Measurements from ENCODE around the gene PAK5.

Gene PAK5

DNA sequence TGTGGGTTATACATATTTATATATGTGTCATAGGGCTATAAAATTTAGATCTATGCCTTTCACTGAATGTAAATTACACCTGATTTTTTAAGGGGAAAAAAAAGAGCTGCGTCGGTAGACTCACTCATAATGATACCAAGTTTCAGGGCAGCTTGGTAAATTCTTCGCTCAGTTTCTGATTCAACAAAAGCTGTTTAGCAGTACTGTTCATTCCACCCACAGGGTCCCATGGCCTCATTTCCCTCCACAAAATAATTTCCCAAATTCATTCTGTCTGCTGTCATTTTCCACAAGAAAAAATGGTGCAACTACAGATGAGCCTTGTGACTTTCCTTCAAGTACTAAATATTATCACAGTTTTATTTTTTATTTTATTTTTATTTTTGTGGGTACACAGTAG is 63.7 kb downstream of the PAK5 start:
- Histone ChIP-seq H3K27me3 (ENCODE audit: insufficient read depth, low read length) (no peaks in the 10 kb centered on the region), H3K4me3 (ENCODE audit: low read length) (no peak overlapping the region), H3K9me3 (ENCODE audit: insufficient read depth, low read depth, low read length) (no peaks in the 10 kb centered on the region), H3K27ac (ENCODE audit: low read length) (no peak overlapping the region), H3K36me3 (ENCODE audit: insufficient read depth, low read depth, low read length) (no peaks in the 10 kb centered on the region), H3K9ac (ENCODE audit: low read depth, low read length) (no peak overlapping the region), H3K4me1 (ENCODE audit: insufficient read depth, low read length) (no peaks in the 10 kb centered on the region)

DNA sequence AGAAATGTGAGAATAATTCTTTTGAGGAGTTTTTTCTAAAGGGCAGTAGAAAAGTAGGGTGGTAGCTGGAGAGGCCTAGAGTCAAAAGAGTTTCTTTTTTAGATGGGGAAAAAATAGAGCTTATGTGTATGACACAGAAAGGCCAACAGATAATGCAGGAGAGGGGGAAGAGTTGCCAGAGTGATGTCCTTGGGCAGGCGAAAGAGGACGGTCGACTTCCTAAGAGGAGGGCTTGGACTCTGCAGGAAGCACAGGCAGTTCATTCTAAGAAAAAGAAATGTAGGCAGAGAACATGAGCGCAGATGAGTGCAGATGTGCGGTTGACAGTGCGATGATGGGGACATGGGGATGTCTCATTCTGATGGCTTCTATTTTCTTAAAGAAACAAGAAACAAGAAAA is 68.9 kb downstream of the PAK5 start:
- H3K9ac ChIP-seq (ENCODE audit: low read depth, low read length), result no peak overlapping the region
- H3K4me3 ChIP-seq (ENCODE audit: low read length), result no peak overlapping the region
- no peaks in the 10 kb centered on the region for H3K4me1 ChIP-seq (ENCODE audit: insufficient read depth, low read length)
- no peaks in the 10 kb centered on the region for H3K36me3 ChIP-seq (ENCODE audit: insufficient read depth, low read depth, low read length)
- H3K27ac ChIP-seq (ENCODE audit: low read length), result no peak overlapping the region
- H3K9me3 ChIP-seq (ENCODE audit: insufficient read depth, low read depth, low read length), result no peaks in the 10 kb centered on the region
- H3K27me3 ChIP-seq (ENCODE audit: insufficient read depth, low read length), result no peaks in the 10 kb centered on the region

- H3K9me3 ChIP-seq (ENCODE audit: insufficient read depth, low read depth, low read length), result no peaks in the 10 kb centered on the region
- H3K9ac ChIP-seq (ENCODE audit: low read depth, low read length), result no peak overlapping the region
- no peaks in the 10 kb centered on the region for H3K27me3 ChIP-seq (ENCODE audit: insufficient read depth, low read length)
Measured at GRCh38 chr20:9761476-9761875, 77.4 kb downstream of the PAK5 start.

DNA sequence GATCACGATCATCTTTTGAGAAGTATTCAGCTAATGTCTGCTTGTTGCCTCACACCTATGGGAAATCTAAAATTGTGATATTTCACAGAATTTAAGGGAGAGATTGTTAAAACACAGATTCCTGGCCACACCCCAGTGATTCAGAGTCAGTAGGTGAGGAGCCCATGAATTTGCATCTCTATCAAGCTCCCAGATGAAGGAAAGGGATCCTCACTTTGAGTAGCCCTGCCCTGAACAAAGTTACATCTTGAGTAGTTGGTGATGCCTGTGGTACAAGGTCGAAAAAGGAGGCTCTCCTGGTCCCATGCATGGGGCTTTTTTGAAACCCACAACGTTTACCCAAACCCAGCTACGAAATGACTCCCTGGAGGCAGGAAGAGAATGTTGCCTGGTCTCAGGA is 79.5 kb downstream of the PAK5 start:
- no peaks in the 10 kb centered on the region for H3K9me3 ChIP-seq (ENCODE audit: insufficient read depth, low read depth, low read length)
- H3K27ac ChIP-seq (ENCODE audit: low read length), result no peak overlapping the region
- H3K4me1 ChIP-seq (ENCODE audit: insufficient read depth, low read length), result peaks cover 11% of the 10 kb centered on the region
- H3K27me3 ChIP-seq (ENCODE audit: insufficient read depth, low read length), result no peaks in the 10 kb centered on the region
- H3K4me3 ChIP-seq (ENCODE audit: low read length), result no peak overlapping the region
- H3K36me3 ChIP-seq (ENCODE audit: insufficient read depth, low read depth, low read length), result no peaks in the 10 kb centered on the region
- H3K9ac ChIP-seq (ENCODE audit: low read depth, low read length), result no peak overlapping the region

More at GRCh38 chr20:9761476-9761875, 77.4 kb downstream of the PAK5 start:
- Histone ChIP-seq H3K4me3 (ENCODE audit: low read length) (no peak overlapping the region), H3K4me1 (ENCODE audit: insufficient read depth, low read length) (peaks cover 8% of the 10 kb centered on the region), H3K36me3 (ENCODE audit: insufficient read depth, low read depth, low read length) (no peaks in the 10 kb centered on the region), H3K27ac (ENCODE audit: low read length) (no peak overlapping the region)

DNA sequence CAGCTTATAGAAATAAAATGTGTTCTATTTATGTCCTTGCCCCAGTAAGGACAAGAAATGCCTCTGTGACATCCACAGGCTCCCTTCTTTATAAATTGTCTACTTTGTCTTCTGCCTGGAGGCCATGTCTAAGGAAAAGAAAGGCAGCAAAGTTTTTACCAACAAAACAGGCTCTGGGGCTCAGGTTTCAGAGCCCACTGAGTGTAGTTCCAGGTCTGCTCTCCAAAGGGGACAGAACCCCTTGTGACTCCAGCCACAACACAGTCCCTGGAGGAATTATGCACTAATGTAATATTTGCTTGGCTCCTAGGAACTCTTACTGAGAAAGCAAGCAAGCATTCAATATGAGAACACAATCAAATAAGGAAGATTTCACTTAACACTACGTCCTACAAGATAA is 80.1 kb downstream of the PAK5 start:
- peaks cover 11% of the 10 kb centered on the region for H3K4me1 ChIP-seq (ENCODE audit: insufficient read depth, low read length)
- no peaks in the 10 kb centered on the region for H3K27me3 ChIP-seq (ENCODE audit: insufficient read depth, low read length)

DNA sequence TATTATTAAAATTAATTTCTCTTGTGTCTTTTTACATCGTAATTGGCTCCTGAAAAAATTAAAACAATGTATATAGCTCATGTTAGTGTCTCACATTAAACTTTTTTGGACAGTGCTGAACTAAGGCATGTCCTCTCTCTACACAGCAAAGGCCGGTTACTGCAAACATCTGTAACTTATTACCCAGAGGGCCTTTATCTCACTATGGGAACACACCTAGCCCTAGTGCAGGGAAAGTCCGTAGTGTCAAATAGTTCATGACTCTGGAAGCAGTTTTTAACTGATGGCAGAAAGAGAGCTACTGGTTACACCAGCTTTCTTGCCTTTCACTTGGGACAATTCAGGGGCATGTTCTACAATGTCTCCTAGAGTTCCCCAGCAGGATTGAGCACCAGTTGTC is 82.2 kb downstream of the PAK5 start:
- H3K9me3 ChIP-seq (ENCODE audit: insufficient read depth, low read depth, low read length), result no peaks in the 10 kb centered on the region
- peaks cover 11% of the 10 kb centered on the region for H3K4me1 ChIP-seq (ENCODE audit: insufficient read depth, low read length)
- no peaks in the 10 kb centered on the region for H3K27me3 ChIP-seq (ENCODE audit: insufficient read depth, low read length)
- no peak overlapping the region for H3K27ac ChIP-seq (ENCODE audit: low read length)
- no peak overlapping the region for H3K9ac ChIP-seq (ENCODE audit: low read depth, low read length)
- no peaks in the 10 kb centered on the region for H3K36me3 ChIP-seq (ENCODE audit: insufficient read depth, low read depth, low read length)
- H3K4me3 ChIP-seq (ENCODE audit: low read length), result no peak overlapping the region

More for the DNA sequence above, 80.1 kb downstream of the PAK5 start:
- H3K27ac ChIP-seq (ENCODE audit: low read length), result no peak overlapping the region
- no peaks in the 10 kb centered on the region for H3K36me3 ChIP-seq (ENCODE audit: insufficient read depth, low read depth, low read length)
- no peaks in the 10 kb centered on the region for H3K9me3 ChIP-seq (ENCODE audit: insufficient read depth, low read depth, low read length)
- no peak overlapping the region for H3K4me3 ChIP-seq (ENCODE audit: low read length)
- H3K9ac ChIP-seq (ENCODE audit: low read depth, low read length), result no peak overlapping the region

DNA sequence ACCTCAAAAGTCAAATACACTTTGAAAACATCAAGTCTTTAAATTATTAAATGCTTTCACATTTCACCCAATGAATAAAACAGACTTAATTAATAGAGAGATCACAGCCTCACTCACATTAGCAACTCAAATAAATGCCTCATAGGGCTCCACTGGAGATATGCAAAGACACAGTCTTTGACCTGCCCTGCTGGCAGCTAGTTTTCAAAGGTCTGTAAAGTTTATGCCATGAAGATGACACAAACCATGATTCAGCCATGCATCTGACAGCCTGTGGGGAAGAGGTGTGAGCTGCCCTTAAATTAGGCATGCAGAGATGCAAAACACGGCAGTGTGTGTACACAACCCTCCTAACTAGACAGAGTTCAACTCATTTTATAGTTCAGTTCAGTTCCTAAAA is 83.6 kb downstream of the PAK5 start:
- Histone ChIP-seq H3K4me3 (ENCODE audit: low read length) (no peak overlapping the region), H3K9me3 (ENCODE audit: insufficient read depth, low read depth, low read length) (no peaks in the 10 kb centered on the region), H3K4me1 (ENCODE audit: insufficient read depth, low read length) (peaks cover 11% of the 10 kb centered on the region), H3K27ac (ENCODE audit: low read length) (no peak overlapping the region), H3K36me3 (ENCODE audit: insufficient read depth, low read depth, low read length) (no peaks in the 10 kb centered on the region), H3K9ac (ENCODE audit: low read depth, low read length) (no peak overlapping the region), H3K27me3 (ENCODE audit: insufficient read depth, low read length) (no peaks in the 10 kb centered on the region)

DNA sequence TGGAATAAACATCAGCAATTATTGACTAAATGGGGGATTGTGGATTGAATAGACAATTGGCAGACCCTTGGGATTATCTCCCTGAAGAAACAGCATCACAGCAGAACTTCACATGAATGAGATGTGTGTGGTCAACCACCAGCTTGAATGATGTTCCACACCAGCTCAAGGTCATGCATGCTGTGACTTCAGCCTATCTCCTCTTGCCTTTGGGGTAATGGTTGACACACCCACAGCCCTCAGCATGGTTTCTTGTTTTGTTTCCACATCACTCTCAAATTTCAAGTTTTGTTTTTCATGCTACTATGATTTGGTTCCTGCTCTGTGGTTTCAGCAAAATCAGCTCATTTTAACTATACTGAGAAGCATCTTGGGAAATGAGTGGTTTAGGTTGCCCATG is 94.3 kb downstream of the PAK5 start:
- Histone ChIP-seq H3K27ac (ENCODE audit: low read length) (no peak overlapping the region), H3K36me3 (ENCODE audit: insufficient read depth, low read depth, low read length) (no peaks in the 10 kb centered on the region), H3K9me3 (ENCODE audit: insufficient read depth, low read depth, low read length) (no peaks in the 10 kb centered on the region), H3K4me3 (ENCODE audit: low read length) (no peak overlapping the region), H3K27me3 (ENCODE audit: insufficient read depth, low read length) (no peaks in the 10 kb centered on the region), H3K4me1 (ENCODE audit: insufficient read depth, low read length) (no peaks in the 10 kb centered on the region), H3K9ac (ENCODE audit: low read depth, low read length) (no peak overlapping the region)

- H3K27ac ChIP-seq (ENCODE audit: low read length), result no peak overlapping the region
- H3K9ac ChIP-seq (ENCODE audit: low read depth, low read length), result no peak overlapping the region
- H3K36me3 ChIP-seq (ENCODE audit: insufficient read depth, low read depth, low read length), result no peaks in the 10 kb centered on the region
- H3K9me3 ChIP-seq (ENCODE audit: insufficient read depth, low read depth, low read length), result no peaks in the 10 kb centered on the region
- no peaks in the 10 kb centered on the region for H3K4me1 ChIP-seq (ENCODE audit: insufficient read depth, low read length)
- H3K27me3 ChIP-seq (ENCODE audit: insufficient read depth, low read length), result no peaks in the 10 kb centered on the region
- no peak overlapping the region for H3K4me3 ChIP-seq (ENCODE audit: low read length)
Measured at GRCh38 chr20:9743871-9744270, 95.0 kb downstream of the PAK5 start.

GRCh38 chr20:9742821-9743220 is 96.1 kb downstream of the PAK5 start:
- no peaks in the 10 kb centered on the region for H3K36me3 ChIP-seq (ENCODE audit: insufficient read depth, low read depth, low read length)
- no peaks in the 10 kb centered on the region for H3K9me3 ChIP-seq (ENCODE audit: insufficient read depth, low read depth, low read length)

DNA sequence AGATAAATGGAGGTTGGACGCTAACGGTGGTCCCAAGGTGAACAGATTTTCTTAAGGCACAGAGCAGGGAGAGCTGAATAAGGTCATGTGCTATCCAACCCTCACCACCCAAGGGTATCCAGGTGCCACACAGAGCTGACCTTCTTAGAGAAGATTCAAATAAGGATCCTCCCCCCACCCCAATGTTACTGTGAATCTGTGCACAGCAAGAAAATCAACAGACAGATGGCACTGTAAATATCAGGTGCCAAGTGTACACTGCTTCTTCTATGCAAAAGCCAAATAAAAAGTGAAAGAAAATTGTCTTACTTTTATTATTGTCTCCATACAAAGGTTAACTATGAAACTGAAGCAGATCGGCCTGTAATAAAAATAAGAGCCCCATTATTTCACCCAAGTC is 96.9 kb downstream of the PAK5 start:
- no peaks in the 10 kb centered on the region for H3K36me3 ChIP-seq (ENCODE audit: insufficient read depth, low read depth, low read length)
- H3K27ac ChIP-seq (ENCODE audit: low read length), result no peak overlapping the region
- no peaks in the 10 kb centered on the region for H3K27me3 ChIP-seq (ENCODE audit: insufficient read depth, low read length)
- H3K9ac ChIP-seq (ENCODE audit: low read depth, low read length), result no peak overlapping the region
- no peak overlapping the region for H3K4me3 ChIP-seq (ENCODE audit: low read length)
- H3K9me3 ChIP-seq (ENCODE audit: insufficient read depth, low read depth, low read length), result no peaks in the 10 kb centered on the region
- H3K4me1 ChIP-seq (ENCODE audit: insufficient read depth, low read length), result no peaks in the 10 kb centered on the region

More at GRCh38 chr20:9742821-9743220, 96.1 kb downstream of the PAK5 start:
- no peak overlapping the region for H3K9ac ChIP-seq (ENCODE audit: low read depth, low read length)
- no peaks in the 10 kb centered on the region for H3K4me1 ChIP-seq (ENCODE audit: insufficient read depth, low read length)
- H3K27ac ChIP-seq (ENCODE audit: low read length), result no peak overlapping the region
- H3K27me3 ChIP-seq (ENCODE audit: insufficient read depth, low read length), result no peaks in the 10 kb centered on the region
- no peak overlapping the region for H3K4me3 ChIP-seq (ENCODE audit: low read length)

DNA sequence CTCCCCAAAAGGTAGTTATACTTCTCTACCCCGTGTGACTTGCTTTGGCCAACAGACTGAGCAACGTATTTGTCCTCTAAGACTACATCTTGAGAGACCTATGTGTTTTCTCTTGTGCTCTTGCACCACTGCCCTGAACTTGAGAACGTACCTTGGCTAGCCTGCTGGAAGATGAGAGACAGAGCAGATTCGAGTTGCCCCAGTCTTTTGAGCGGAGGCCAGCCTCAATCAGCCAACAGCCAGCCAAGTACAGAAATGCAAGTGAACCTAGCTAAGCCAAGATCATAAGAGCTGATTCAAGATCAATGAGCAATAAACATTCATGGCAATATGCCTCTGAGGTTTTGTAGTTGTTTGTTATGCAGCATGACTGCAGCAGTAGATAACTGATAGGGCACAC is 98.4 kb downstream of the PAK5 start:
- Histone ChIP-seq H3K4me3 (ENCODE audit: low read length) (no peak overlapping the region), H3K27me3 (ENCODE audit: insufficient read depth, low read length) (no peaks in the 10 kb centered on the region), H3K4me1 (ENCODE audit: insufficient read depth, low read length) (no peaks in the 10 kb centered on the region), H3K9me3 (ENCODE audit: insufficient read depth, low read depth, low read length) (no peaks in the 10 kb centered on the region), H3K36me3 (ENCODE audit: insufficient read depth, low read depth, low read length) (no peaks in the 10 kb centered on the region), H3K9ac (ENCODE audit: low read depth, low read length) (no peak overlapping the region), H3K27ac (ENCODE audit: low read length) (no peak overlapping the region)

- Histone ChIP-seq H3K27me3 (ENCODE audit: insufficient read depth, low read length) (no peaks in the 10 kb centered on the region), H3K4me3 (ENCODE audit: low read length) (no peak overlapping the region), H3K36me3 (ENCODE audit: insufficient read depth, low read depth, low read length) (no peaks in the 10 kb centered on the region), H3K9ac (ENCODE audit: low read depth, low read length) (no peak overlapping the region), H3K9me3 (ENCODE audit: insufficient read depth, low read depth, low read length) (no peaks in the 10 kb centered on the region), H3K27ac (ENCODE audit: low read length) (no peak overlapping the region), H3K4me1 (ENCODE audit: insufficient read depth, low read length) (no peaks in the 10 kb centered on the region)
Measured at GRCh38 chr20:9739991-9740390, 98.9 kb downstream of the PAK5 start.
